ENCODE measurements around the gene SCTR. TPM values are rescaled to one million over a fixed set of nuclear protein-coding genes. Genes with fewer than 3 reads are reported as not detected.
"Not testable (repeated sequence)": the region's sequence is repeated elsewhere in the genome, so short reads cannot be mapped to it uniquely, and the experiment has no call there.

Gene SCTR
- total RNA-seq, 1 experiment from 2014 or later: not detected

GRCh38 chr2:119405151-119405550 lies 119.1 kb downstream of the SCTR start:
- intact Hi-C loops (cut with micrococcal nuclease; ENCODE audit: unreplicated experiment) (no loop called here), in situ Hi-C loops (cut with HindIII; ENCODE audit: low pct_unique_long_range_greater_than_20kb, low sequenced_read_pairs) (no loop called here)
- Histone ChIP-seq H3K36me3 (ENCODE audit: control insufficient read depth, insufficient read depth, low read length) (no peaks in the 10 kb centered on the region), H3K27me3 (ENCODE audit: control insufficient read depth, insufficient read depth, low read length) (no peaks in the 10 kb centered on the region), H3K27ac (ENCODE audit: low read length) (no peak overlapping the region), H3K4me1 (ENCODE audit: control insufficient read depth, insufficient read depth, low read length) (no peaks in the 10 kb centered on the region), H3K9me3 (ENCODE audit: control insufficient read depth, insufficient read depth, low read depth, low read length) (no peaks in the 10 kb centered on the region), H3K4me3 (ENCODE audit: low read depth in 2 of 2, low read length in 2 of 2) (no peak overlapping the region)
- DNase-seq (ENCODE audit: low read depth, low spot score) (no peak), ATAC-seq (no peak)
- no peak for TF ChIP-seq CTCF (IDR thresholded peaks at IDR 0.05)
- no peak for TF ChIP-seq TCF7L2 (IDR thresholded peaks at IDR 0.05; ENCODE audit: low read depth, low read length)
- no peak for TF ChIP-seq REST (IDR thresholded peaks at IDR 0.05; ENCODE audit: insufficient read depth in 1 of 2, low read depth in 2 of 2, low read length in 1 of 2)
- no peak for TF ChIP-seq SIN3A (IDR thresholded peaks at IDR 0.05; ENCODE audit: borderline replicate concordance, insufficient read depth, low read depth, low read length)
- TF ChIP-seq POLR2AphosphoS5 (IDR thresholded peaks at IDR 0.05; ENCODE audit: low read depth, low read length): no peak
- ChIA-PET CTCF (no interaction called here), POLR2A (no interaction called here)
- no TSS peak for BruUV-seq (replicated peaks)

GRCh38 chr2:119403618-119404017 lies 120.7 kb downstream of the SCTR start:
- POLR2A ChIA-PET; H3K27me3 ChIP-seq (ENCODE audit: control insufficient read depth, insufficient read depth, low read length); DNase-seq (ENCODE audit: low read depth, low spot score); in situ Hi-C loops (cut with HindIII; ENCODE audit: low pct_unique_long_range_greater_than_20kb, low sequenced_read_pairs); H3K4me3 ChIP-seq (ENCODE audit: low read depth in 2 of 2, low read length in 2 of 2); CTCF ChIA-PET; ATAC-seq; intact Hi-C loops (cut with micrococcal nuclease; ENCODE audit: unreplicated experiment); BruUV-seq (replicated peaks); H3K27ac ChIP-seq (ENCODE audit: low read length); H3K36me3 ChIP-seq (ENCODE audit: control insufficient read depth, insufficient read depth, low read length); H3K4me1 ChIP-seq (ENCODE audit: control insufficient read depth, insufficient read depth, low read length); H3K9me3 ChIP-seq (ENCODE audit: control insufficient read depth, insufficient read depth, low read depth, low read length): not testable (repeated sequence)

GRCh38 chr2:119402645-119403560 lies 121.4 kb downstream of the SCTR start:
- BruUV-seq (replicated peaks): no TSS peak
- no peak overlapping the region for H3K4me3 ChIP-seq (ENCODE audit: low read depth in 2 of 2, low read length in 2 of 2)
- H3K4me1 ChIP-seq (ENCODE audit: control insufficient read depth, insufficient read depth, low read length): no peaks in the 10 kb centered on the region
- ChIA-PET POLR2A (no interaction called here), CTCF (no interaction called here)
- no peak for TF ChIP-seq CTCF (IDR thresholded peaks at IDR 0.05)
- no peak for TF ChIP-seq SIN3A (IDR thresholded peaks at IDR 0.05; ENCODE audit: borderline replicate concordance, insufficient read depth, low read depth, low read length)
- no peak for TF ChIP-seq REST (IDR thresholded peaks at IDR 0.05; ENCODE audit: insufficient read depth in 1 of 2, low read depth in 2 of 2, low read length in 1 of 2)
- TF ChIP-seq POLR2AphosphoS5 (IDR thresholded peaks at IDR 0.05; ENCODE audit: low read depth, low read length): no peak
- no peak for TF ChIP-seq TCF7L2 (IDR thresholded peaks at IDR 0.05; ENCODE audit: low read depth, low read length)
- intact Hi-C loops (cut with micrococcal nuclease; ENCODE audit: unreplicated experiment): no loop called here
- no peak overlapping the region for H3K27ac ChIP-seq (ENCODE audit: low read length)
- no peaks in the 10 kb centered on the region for H3K27me3 ChIP-seq (ENCODE audit: control insufficient read depth, insufficient read depth, low read length)
- DNase-seq (ENCODE audit: low read depth, low spot score) (no peak), ATAC-seq (no peak)
- no peaks in the 10 kb centered on the region for H3K36me3 ChIP-seq (ENCODE audit: control insufficient read depth, insufficient read depth, low read length)
- in situ Hi-C loops (cut with HindIII; ENCODE audit: low pct_unique_long_range_greater_than_20kb, low sequenced_read_pairs): no loop called here
- no peaks in the 10 kb centered on the region for H3K9me3 ChIP-seq (ENCODE audit: control insufficient read depth, insufficient read depth, low read depth, low read length)

Data from Panc1 (cell line).